K562 (cell line): ENCODE data around the gene ACTR3. TPM values are rescaled to one million over a fixed set of nuclear protein-coding genes. Genes with fewer than 3 reads are reported as not detected.

Experiments
- ATAC-seq: fragments of 200-7000 bp; cut with Tn5 transposase; 3 replicates; pipeline ENCODE4 v1.9.1; 2020; ENCODE audit warnings: moderate library complexity
- BruUV-seq: library from RNA; stranded (reverse); fragments of 400-500 nt; replicated peaks from 2 replicates; lab custom pipeline; 2021; lab: Mats Ljungman, UMichigan
- CTCF ChIA-PET: fragments of 300-600 bp; formaldehyde crosslinking; extraction: SDS; loops from one replicate; lab custom pipeline; 2021; ENCODE audit warnings: low intra/inter-chr PET ratio; lab: Yijun Ruan, JAX
- POLR2A ChIA-PET: fragments of 300-600, 350-650 bp; sonication (Branson Sonifier 250); formaldehyde crosslinking; extraction: SDS; loops from one replicate; lab custom pipeline; 2021; ENCODE audit warnings: antibody characterized with exemption, inconsistent platforms; lab: Yijun Ruan, JAX
- DNase-seq, 4 experiments: peaks; one replicate each; pipeline versions ENCODE4 v3.0.0 to v3.0.0-alpha.2; 2011 to 2018; ENCODE audit warnings: low spot score in 3 of 4, mixed read lengths in 3 of 4; ENCODE audit errors: extremely low read depth in 1 of 4
- FAIRE-seq: peaks from 2 replicates; lab custom pipeline; 2011; peaks lifted over from hg19 to GRCh38; lab: Jason Lieb, UNC
- H2AFZ ChIP-seq: 2 replicates; pipeline ENCODE4 v1.6.0; 2011; ENCODE audit warnings: low read depth, low read length, control low read depth, inconsistent platforms
- H3K27ac ChIP-seq: fragments of 200-600 bp; 3 replicates; pipeline ENCODE4 v1.8.0; 2011; ENCODE audit warnings: low read depth, mild to moderate bottlenecking, control low read depth, inconsistent platforms, low read length, moderate library complexity, mixed read lengths; ENCODE audit errors: extremely low read depth
- H3K27me3 ChIP-seq, 2 experiments: fragments of 300-600 bp in 1 of 2; 2 replicates in 1 of 2; 3 replicates in 1 of 2; pipeline versions ENCODE4 v1.6.0 to v1.8.0; 2011; ENCODE audit warnings: inconsistent platforms in 2 of 2, low read length in 2 of 2, mild to moderate bottlenecking in 1 of 2, mixed read lengths in 1 of 2, moderate library complexity in 1 of 2; ENCODE audit not compliant: control insufficient read depth in 2 of 2, insufficient read depth in 2 of 2
- H3K36me3 ChIP-seq: fragments of 300-600 bp; 3 replicates; pipeline ENCODE4 v1.8.0; 2011; ENCODE audit warnings: mild to moderate bottlenecking, low read length, inconsistent platforms; ENCODE audit not compliant: control insufficient read depth, insufficient read depth
- H3K4me1 ChIP-seq, 2 experiments: fragments of 200-600 bp in 1 of 2; replicated peaks in 1 of 2; 2 replicates in 1 of 2; 3 replicates in 1 of 2; pipeline versions ENCODE4 v1.5.1 to v1.8.0; 2011; ENCODE audit warnings: inconsistent platforms in 2 of 2, low read length in 2 of 2, mild to moderate bottlenecking in 1 of 2, mixed read lengths in 1 of 2, moderate library complexity in 1 of 2; ENCODE audit not compliant: control insufficient read depth in 2 of 2, insufficient read depth in 2 of 2
- H3K4me2 ChIP-seq: 2 replicates; pipeline ENCODE4 v1.6.1; 2011; ENCODE audit warnings: low read length, control low read depth, inconsistent platforms, mixed read lengths; ENCODE audit not compliant: insufficient read depth
- H3K4me3 ChIP-seq: fragments of 200-600 bp; sonication (generic), shearing (Covaris generic); 2 replicates; pipeline ENCODE4 v1.5.1; 2016; ENCODE audit warnings: control low read depth, inconsistent platforms
- H3K79me2 ChIP-seq: fragments of 200-600 bp; 3 replicates; pipeline ENCODE4 v1.8.0; 2011; ENCODE audit warnings: low read length, inconsistent platforms; ENCODE audit not compliant: control insufficient read depth, insufficient read depth
- H3K9ac ChIP-seq, 2 experiments: 2 replicates each; pipeline versions ENCODE4 v1.6.0 to v1.6.1; 2011; ENCODE audit warnings: low read depth in 2 of 2, low read length in 2 of 2, control low read depth in 1 of 2, inconsistent platforms in 1 of 2, mild to moderate bottlenecking in 1 of 2, mixed read lengths in 1 of 2; ENCODE audit not compliant: insufficient read depth in 1 of 2
- H3K9me1 ChIP-seq: one replicate; pipeline ENCODE4 v1.6.0; 2011; ENCODE audit warnings: inconsistent platforms, mild to moderate bottlenecking, low read length, moderate library complexity; ENCODE audit not compliant: control insufficient read depth, insufficient read depth
- H3K9me3 ChIP-seq: replicated peaks from 2 replicates; pipeline ENCODE4 v1.5.1; 2011; ENCODE audit warnings: low read depth, low read length, inconsistent platforms; ENCODE audit not compliant: control insufficient read depth, insufficient read depth
- H4K20me1 ChIP-seq: replicated peaks from 2 replicates; pipeline ENCODE4 v1.6.1; 2011; ENCODE audit warnings: low read length, inconsistent platforms, mixed read lengths; ENCODE audit not compliant: control insufficient read depth, insufficient read depth
- BCL6 ChIP-seq: fragments of 250-450 bp; sonication (Bioruptor Pico); IDR thresholded peaks from 2 replicates; pipeline ENCODE4 v1.4.0; 2020
- HMGN3 ChIP-seq: IDR thresholded peaks from 2 replicates; pipeline ENCODE4 v1.6.1; 2011; ENCODE audit warnings: borderline replicate concordance, low read depth, mild to moderate bottlenecking, mixed read lengths, low read length; ENCODE audit not compliant: insufficient read length; ENCODE audit errors: extremely low read depth
- IFI16 ChIP-seq: fragments of 250-450 bp; sonication (Bioruptor Pico); IDR thresholded peaks from 2 replicates; pipeline ENCODE4 v2.1.2; 2022; ENCODE audit warnings: mild to moderate bottlenecking, inconsistent platforms
- KLF6 ChIP-seq: fragments of 250-450 bp; sonication (Bioruptor Pico); IDR thresholded peaks from 2 replicates; pipeline ENCODE4 v1.4.0; 2020; ENCODE audit warnings: mild to moderate bottlenecking, moderate library complexity, borderline replicate concordance
- MAZ ChIP-seq, 2 experiments: fragments of 450-650 bp in 1 of 2; sonication (generic) in 1 of 2; formaldehyde crosslinking; IDR thresholded peaks in 1 of 2; conservative IDR thresholded peaks in 1 of 2; 2 replicates each; pipeline versions ENCODE4 v1.4.0 to v1.5.0; 2020; ENCODE audit warnings: mild to moderate bottlenecking in 1 of 2, missing genetic modification reagents in 1 of 2
- MEIS2 ChIP-seq: fragments of 450-650 bp; IDR thresholded peaks from 2 replicates; pipeline ENCODE4 v1.6.1; 2014; ENCODE audit warnings: mild to moderate bottlenecking; ENCODE audit not compliant: partially characterized antibody
- MYNN ChIP-seq, 2 experiments: sonication (generic); formaldehyde crosslinking in 1 of 2; IDR thresholded peaks; 2 replicates each; pipeline versions ENCODE4 v1.5.0 to v1.6.1; 2016 to 2020; ENCODE audit warnings: antibody characterized with exemption in 1 of 2, missing genetic modification reagents in 1 of 2
- PBX2 ChIP-seq, 2 experiments: IDR thresholded peaks in 1 of 2; conservative IDR thresholded peaks in 1 of 2; 2 replicates each; pipeline ENCODE4 v1.6.1; 2016; ENCODE audit warnings: low read depth in 2 of 2, mild to moderate bottlenecking in 1 of 2, missing compliant biosample characterization in 1 of 2, missing genetic modification characterization in 1 of 2, moderate library complexity in 1 of 2
- SREBF2 ChIP-seq: sonication (generic); formaldehyde crosslinking; IDR thresholded peaks from 2 replicates; pipeline ENCODE4 v1.4.0; 2020; ENCODE audit warnings: mild to moderate bottlenecking, missing genetic modification reagents
- XRCC5 ChIP-seq: fragments of 200-400 bp; formaldehyde crosslinking; IDR thresholded peaks from 2 replicates; pipeline ENCODE4 v1.6.1; 2017; ENCODE audit warnings: low read depth, mild to moderate bottlenecking, low read length
- YY1 ChIP-seq, 3 experiments: IDR thresholded peaks; 2 replicates each; pipeline ENCODE4 v1.6.1; 2011; ENCODE audit warnings: low read length in 2 of 3, mild to moderate bottlenecking in 2 of 3, moderate library complexity in 2 of 3, borderline replicate concordance in 1 of 3, control low read depth in 1 of 3, low read depth in 1 of 3; ENCODE audit not compliant: insufficient read depth in 3 of 3, insufficient replicate concordance in 2 of 3, control insufficient read depth in 1 of 3, insufficient read length in 1 of 3; ENCODE audit errors: extremely low read depth in 1 of 3
- ZC3H8 ChIP-seq: fragments of 450-650 bp; IDR thresholded peaks from 2 replicates; pipeline ENCODE4 v1.6.1; 2017
- WGBS: fragments of 100-300 bp; shearing (Covaris generic); methylation state at CpG from one replicate; pipeline ENCODE4 v1.1.6; 2016; ENCODE audit warnings: low coverage, mixed read lengths; ENCODE audit not compliant: insufficient coverage; ENCODE audit errors: missing lambda C conversion rate; 5-methylcytosine and 5-hydroxymethylcytosine counted together
- in situ Hi-C: fragments of 300-500 bp; cut with MboI; formaldehyde crosslinking; loops from 4 replicates; pipeline ENCODE4 v1.15.0; 2018; ENCODE audit warnings: inconsistent platforms, mixed read lengths
- intact Hi-C: fragments of 100-400 bp; cut with micrococcal nuclease; formaldehyde crosslinking; loops from 2 replicates; pipeline ENCODE4 v1.14.2; 2022
- polyA plus RNA-seq, 8 experiments: library from polyadenylated mRNA; depleted of rRNA in 4 of 8; stranded (reverse) in 5 of 8; unstranded in 3 of 8; fragments of >200 nt; fragmentation: Nextera tagmentation in 2 of 8; fragmentation: Illumina TruSeq in 1 of 8; extraction: Ambion mirVana in 2 of 8; extraction: Trizol in 1 of 8; gene quantifications; 2 replicates each; pipeline versions ENCODE4 v1.2.1 to v1.2.3, GENCODE V29; 2011 to 2014; ENCODE audit warnings: inconsistent platforms in 1 of 8, missing spikeins in 1 of 8
- total RNA-seq, 7 experiments: library from RNA; depleted of rRNA in 6 of 7; stranded (reverse); fragments of >200 nt in 6 of 7; fragmentation: Illumina TruSeq in 2 of 7; extraction: Trizol in 2 of 7; gene quantifications; 2 replicates each; pipeline versions ENCODE4 v1.2.1 to v1.2.3, GENCODE V29; 2011 to 2021; ENCODE audit warnings: low replicate concordance in 1 of 7

ACTR3 gene
- total and polyA plus RNA-seq, 9 of the 15 experiments (the other 6 are each of a cell fraction or from before 2014, with no cell fraction given): 49.0 to 354 (median 249) TPM

- POLR2A ChIA-PET: no interaction called here
- ATAC-seq (no peak), DNase-seq (no peak), FAIRE-seq (no peak)
- Histone ChIP-seq H2AFZ (no peak overlapping the region), H3K79me2 (no peaks in the 10 kb centered on the region), H3K27ac (no peak overlapping the region), H3K27me3 (peaks cover 0 to 14% of the 10 kb centered on the region in 2 experiments; a peak in 3 of 5 replicates), H3K9me3 (no peaks in the 10 kb centered on the region), H3K9me1 (no peaks in the 10 kb centered on the region), H4K20me1 (no peaks in the 10 kb centered on the region; the same call in 1 of the 2 replicates), H3K9ac (no peak overlapping the region), H3K4me1 (no peaks in the 10 kb centered on the region), H3K36me3 (no peaks in the 10 kb centered on the region), H3K4me2 (no peak overlapping the region), H3K4me3 (no peak overlapping the region)
- in situ Hi-C loops: no loop called here
- intact Hi-C loops: no loop called here
- 2% methylated on average over 4 of the region's 4 CpGs for WGBS
- CTCF ChIA-PET: no interaction called here
- TF ChIP-seq KLF6 (CRISPR knock-in tag) (no peak), PBX2 (CRISPR knock-in tag; IDR thresholded peaks at IDR 0.05; ENCODE audit: low read depth) (no peak), PBX2 (tag; conservative IDR thresholded peaks at IDR 0.05; ENCODE audit: low read depth) (no peak), MAZ (CRISPR knock-in tag; conservative IDR thresholded peaks at IDR 0.05 in 1 of 2, IDR thresholded peaks at IDR 0.05 in 1 of 2) (no peak), YY1 (IDR thresholded peaks at IDR 0.05; ENCODE audit: borderline replicate concordance in 1 of 3, control insufficient read depth in 1 of 3, extremely low read depth in 1 of 3, insufficient read depth in 3 of 3, insufficient read length in 1 of 3, insufficient replicate concordance in 2 of 3, low read depth in 1 of 3, low read length in 2 of 3) (no peak), XRCC5 (no peak), BCL6 (CRISPR knock-in tag) (no peak), MYNN (IDR thresholded peaks at IDR 0.05) (no peak), MYNN (CRISPR knock-in tag; IDR thresholded peaks at IDR 0.05) (no peak), SREBF2 (no peak), HMGN3 (no peak), MEIS2 (no peak), ZC3H8 (no peak), IFI16 (no peak)
- no TSS peak for BruUV-seq
These were observed 121.8 kb downstream of the ACTR3 start for GRCh38 chr2:114011713-114012112.
